ENCODE results near the gene CYTH3. TPM values are rescaled to one million over a fixed set of nuclear protein-coding genes. Genes with fewer than 3 reads are reported as not detected.
A peak's percentile ranks its signal among the peaks of the same experiment; 100 is the strongest.

Gene CYTH3
- total RNA-seq, 2 donors from 2014 or later, result 83.8 to 89.4 TPM

DNA sequence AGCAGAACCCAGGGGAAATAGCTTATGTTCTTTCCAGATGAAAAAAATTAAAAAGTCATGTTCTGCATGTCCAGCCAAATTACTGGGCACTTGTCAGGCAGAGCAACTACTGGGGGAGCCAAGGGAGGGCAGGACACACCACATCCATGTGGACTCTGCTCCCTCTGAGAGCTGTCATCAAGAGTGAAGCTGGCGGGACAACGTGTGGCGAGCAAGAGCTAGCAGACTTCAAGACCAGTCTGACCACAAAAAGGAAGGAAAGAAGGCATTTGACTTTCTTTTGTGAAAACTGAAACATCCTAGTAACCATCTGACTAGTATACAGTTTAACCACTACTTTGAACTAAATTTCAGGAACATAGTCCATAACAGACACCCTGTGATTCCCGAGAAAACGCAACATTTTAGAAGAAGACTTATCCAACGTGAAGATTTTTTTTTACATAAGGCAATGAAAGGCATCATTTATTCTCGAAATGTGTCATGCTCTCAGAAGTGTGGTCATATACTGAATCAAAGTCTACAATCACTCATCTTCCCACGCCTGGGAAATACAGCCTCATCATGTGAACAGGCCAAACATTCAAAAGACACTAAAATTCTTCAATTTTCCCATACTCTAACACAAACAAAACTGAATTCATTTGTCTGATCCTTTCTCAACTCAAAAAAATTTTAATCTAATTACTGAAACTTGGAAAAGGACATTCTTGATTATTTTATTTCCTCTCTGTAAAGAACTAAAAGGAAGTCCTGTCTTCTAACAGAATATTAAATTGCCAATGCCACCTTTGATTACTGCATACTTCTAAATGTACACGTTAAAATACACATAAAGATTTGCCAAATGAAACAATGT lies 15.5 kb downstream of the CYTH3 start:
- H3K27me3 ChIP-seq (replicated peaks; ENCODE audit: insufficient read depth), result no peaks in the 10 kb centered on the region
- H3K9me3 ChIP-seq, result no peaks in the 10 kb centered on the region
- ATAC-seq (ENCODE audit: insufficient number of reproducible peaks, low FRiP score, low read depth) (peak; percentile 57), DNase-seq (ENCODE audit: low spot score) (no peak)
- H3K36me3 ChIP-seq, result no peaks in the 10 kb centered on the region
- H3K27ac ChIP-seq, result peak overlapping the region; percentile 44 to 67
- H3K4me3 ChIP-seq, result peak overlapping the region; percentile 1
- TF ChIP-seq, protein P1, sequence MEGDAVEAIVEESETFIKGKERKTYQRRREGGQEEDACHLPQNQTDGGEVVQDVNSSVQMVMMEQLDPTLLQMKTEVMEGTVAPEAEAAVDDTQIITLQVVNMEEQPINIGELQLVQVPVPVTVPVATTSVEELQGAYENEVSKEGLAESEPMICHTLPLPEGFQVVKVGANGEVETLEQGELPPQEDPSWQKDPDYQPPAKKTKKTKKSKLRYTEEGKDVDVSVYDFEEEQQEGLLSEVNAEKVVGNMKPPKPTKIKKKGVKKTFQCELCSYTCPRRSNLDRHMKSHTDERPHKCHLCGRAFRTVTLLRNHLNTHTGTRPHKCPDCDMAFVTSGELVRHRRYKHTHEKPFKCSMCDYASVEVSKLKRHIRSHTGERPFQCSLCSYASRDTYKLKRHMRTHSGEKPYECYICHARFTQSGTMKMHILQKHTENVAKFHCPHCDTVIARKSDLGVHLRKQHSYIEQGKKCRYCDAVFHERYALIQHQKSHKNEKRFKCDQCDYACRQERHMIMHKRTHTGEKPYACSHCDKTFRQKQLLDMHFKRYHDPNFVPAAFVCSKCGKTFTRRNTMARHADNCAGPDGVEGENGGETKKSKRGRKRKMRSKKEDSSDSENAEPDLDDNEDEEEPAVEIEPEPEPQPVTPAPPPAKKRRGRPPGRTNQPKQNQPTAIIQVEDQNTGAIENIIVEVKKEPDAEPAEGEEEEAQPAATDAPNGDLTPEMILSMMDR (IDR thresholded peaks at IDR 0.05), result no peak
- H3K4me1 ChIP-seq (ENCODE audit: control insufficient read depth in 1 of 2, low read depth in 2 of 2), result peaks cover 65 to 97% of the 10 kb centered on the region in 2 donors

GRCh38 chr7:6256109-6256483 lies 16.3 kb downstream of the CYTH3 start:
- DNase-seq (ENCODE audit: low spot score), result no peak
- H3K9me3 ChIP-seq, result no peaks in the 10 kb centered on the region
- H3K36me3 ChIP-seq, result no peaks in the 10 kb centered on the region
- TF ChIP-seq, protein P1 (IDR thresholded peaks at IDR 0.05), result peak; percentile 7
- H3K4me1 ChIP-seq (ENCODE audit: control insufficient read depth in 1 of 2, low read depth in 2 of 2), result peaks cover 63 to 96% of the 10 kb centered on the region in 2 donors
- ATAC-seq (ENCODE audit: insufficient number of reproducible peaks, low FRiP score, low read depth), result no peak
- peak overlapping the region; percentile 44 to 67 for H3K27ac ChIP-seq
- H3K27me3 ChIP-seq (replicated peaks; ENCODE audit: insufficient read depth), result no peaks in the 10 kb centered on the region
- H3K4me3 ChIP-seq, result peak overlapping the region; percentile 1

- no peak for DNase-seq (ENCODE audit: low spot score)
- Histone ChIP-seq H3K9me3 (no peaks in the 10 kb centered on the region), H3K36me3 (no peaks in the 10 kb centered on the region), H3K27me3 (replicated peaks; ENCODE audit: insufficient read depth) (no peaks in the 10 kb centered on the region), H3K4me1 (ENCODE audit: control insufficient read depth in 1 of 2, low read depth in 2 of 2) (peaks cover 57 to 84% of the 10 kb centered on the region in 2 donors), H3K27ac (peak overlapping the region; percentile 44 to 67), H3K4me3 (no peak overlapping the region)
- ATAC-seq (ENCODE audit: insufficient number of reproducible peaks, low FRiP score, low read depth), result no peak
- TF ChIP-seq, protein P1 (IDR thresholded peaks at IDR 0.05), result no peak
Observed at GRCh38 chr7:6254866-6255265, 17.6 kb downstream of the CYTH3 start.

GRCh38 chr7:6252748-6253147 lies 19.7 kb downstream of the CYTH3 start:
- Histone ChIP-seq H3K9me3 (no peaks in the 10 kb centered on the region), H3K4me3 (peak overlapping the region; percentile 15), H3K27me3 (replicated peaks; ENCODE audit: insufficient read depth) (no peaks in the 10 kb centered on the region), H3K4me1 (ENCODE audit: control insufficient read depth in 1 of 2, low read depth in 2 of 2) (peaks cover 46 to 78% of the 10 kb centered on the region in 2 donors), H3K27ac (peak overlapping the region in 1 of 2 donors; percentile 36), H3K36me3 (no peaks in the 10 kb centered on the region)
- TF ChIP-seq, protein P1 (IDR thresholded peaks at IDR 0.05), result no peak
- DNase-seq (ENCODE audit: low spot score), result no peak
- no peak for ATAC-seq (ENCODE audit: insufficient number of reproducible peaks, low FRiP score, low read depth)

- no peaks in the 10 kb centered on the region for H3K9me3 ChIP-seq
- TF ChIP-seq, protein P1 (IDR thresholded peaks at IDR 0.05), result no peak
- no peaks in the 10 kb centered on the region for H3K36me3 ChIP-seq
- peak overlapping the region; percentile 15 for H3K4me3 ChIP-seq
- no peak for ATAC-seq (ENCODE audit: insufficient number of reproducible peaks, low FRiP score, low read depth)
- H3K4me1 ChIP-seq (ENCODE audit: control insufficient read depth in 1 of 2, low read depth in 2 of 2), result peaks cover 42 to 78% of the 10 kb centered on the region in 2 donors
- peak overlapping the region in 1 of 2 donors; percentile 36 for H3K27ac ChIP-seq
- DNase-seq (ENCODE audit: low spot score), result no peak
- no peaks in the 10 kb centered on the region for H3K27me3 ChIP-seq (replicated peaks; ENCODE audit: insufficient read depth)
Observed at GRCh38 chr7:6252341-6252746, 20.1 kb downstream of the CYTH3 start.

All from thoracic aorta (tissue), 2 donors.